ENCODE measurements around the gene PMCH. TPM values are rescaled to one million over a fixed set of nuclear protein-coding genes. Genes with fewer than 3 reads are reported as not detected.
"Not testable (repeated sequence)": the region's sequence is repeated elsewhere in the genome, so short reads cannot be mapped to it uniquely, and the experiment has no call there.

Gene PMCH, protein sequence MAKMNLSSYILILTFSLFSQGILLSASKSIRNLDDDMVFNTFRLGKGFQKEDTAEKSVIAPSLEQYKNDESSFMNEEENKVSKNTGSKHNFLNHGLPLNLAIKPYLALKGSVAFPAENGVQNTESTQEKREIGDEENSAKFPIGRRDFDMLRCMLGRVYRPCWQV
- not detected in 2 replicates for total RNA-seq (2014; rRNA removed; shearing (Covaris generic))

- in situ Hi-C loops (cut with HindIII; ENCODE audit: low sequenced_read_pairs): no loop called here
These were observed at the start of gene PMCH for GRCh38 chr12:102197789-102198188. Gene PMCH (minus strand): TSS chr12:102197833. CDS start chr12:102197770, 63 bp downstream.

DNA sequence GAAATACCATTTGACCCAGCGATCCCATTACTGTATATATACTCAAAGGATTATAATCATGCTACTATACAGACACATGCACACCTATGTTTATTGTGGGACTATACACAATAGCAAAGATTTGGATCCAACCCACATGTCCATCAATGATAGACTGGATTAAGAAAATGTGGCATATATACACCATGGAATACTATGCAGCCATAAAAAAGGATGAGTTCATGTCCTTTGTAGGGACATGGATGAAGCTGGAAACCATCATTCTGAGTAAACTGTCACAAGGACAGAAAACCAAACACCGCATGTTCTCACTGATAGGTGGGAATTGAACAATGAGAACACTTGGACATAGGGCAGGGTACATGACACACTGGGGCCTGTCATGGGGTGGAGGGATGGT lies 43.2 kb upstream of the PMCH start:
- in situ Hi-C loops (cut with HindIII; ENCODE audit: low sequenced_read_pairs); DNase-seq (ENCODE audit: low spot score): not testable (repeated sequence)

More at GRCh38 chr12:102197789-102198188, at the start of gene PMCH:
- DNase-seq (ENCODE audit: low spot score): no peak

- DNase-seq (ENCODE audit: low spot score): no peak
- in situ Hi-C loops (cut with HindIII; ENCODE audit: low sequenced_read_pairs): no loop called here
These were observed 37.0 kb upstream of the PMCH start for GRCh38 chr12:102234599-102234998.

DNA sequence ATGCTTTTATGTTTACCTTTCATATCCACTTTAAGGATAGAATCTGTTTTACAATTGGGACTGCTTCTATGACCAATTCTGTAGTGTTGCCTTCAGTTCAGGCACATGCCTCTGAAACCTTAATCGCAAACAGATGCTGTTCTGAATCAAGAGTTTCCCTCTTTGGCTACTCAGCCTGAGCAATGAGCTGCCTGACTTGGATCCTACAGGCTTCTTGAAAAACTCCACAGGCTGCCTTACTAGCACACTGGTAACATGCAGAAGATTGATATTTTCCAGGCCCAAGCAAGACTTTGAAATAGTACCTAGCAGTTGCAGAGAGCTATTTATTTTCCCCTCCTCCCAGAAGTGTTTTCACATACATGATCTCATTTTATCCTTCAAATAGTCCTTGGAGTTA lies 34.8 kb upstream of the PMCH start:
- in situ Hi-C loops (cut with HindIII; ENCODE audit: low sequenced_read_pairs): no loop called here
- no peak for DNase-seq (ENCODE audit: low spot score)

DNA sequence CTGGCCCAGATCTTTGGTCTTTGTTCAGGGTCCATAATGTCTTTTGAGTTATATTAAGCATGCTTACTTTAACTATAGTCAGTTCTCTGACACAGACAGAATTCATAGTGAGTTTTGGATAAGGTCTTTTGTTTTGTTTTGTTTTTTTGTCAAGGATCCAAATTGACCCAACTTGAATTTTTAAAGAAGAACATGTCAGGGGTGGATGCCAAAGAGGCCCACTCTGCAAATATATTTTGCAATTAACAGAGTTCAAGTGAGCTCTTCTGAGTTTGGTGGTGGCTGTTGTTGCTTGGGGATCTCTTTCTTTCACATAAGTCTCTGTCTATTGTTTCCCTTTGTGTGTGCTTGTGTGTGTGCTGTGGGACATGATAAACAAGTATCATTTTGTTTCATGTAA lies 34.4 kb upstream of the PMCH start:
- DNase-seq (ENCODE audit: low spot score): no peak
- in situ Hi-C loops (cut with HindIII; ENCODE audit: low sequenced_read_pairs): no loop called here

DNA sequence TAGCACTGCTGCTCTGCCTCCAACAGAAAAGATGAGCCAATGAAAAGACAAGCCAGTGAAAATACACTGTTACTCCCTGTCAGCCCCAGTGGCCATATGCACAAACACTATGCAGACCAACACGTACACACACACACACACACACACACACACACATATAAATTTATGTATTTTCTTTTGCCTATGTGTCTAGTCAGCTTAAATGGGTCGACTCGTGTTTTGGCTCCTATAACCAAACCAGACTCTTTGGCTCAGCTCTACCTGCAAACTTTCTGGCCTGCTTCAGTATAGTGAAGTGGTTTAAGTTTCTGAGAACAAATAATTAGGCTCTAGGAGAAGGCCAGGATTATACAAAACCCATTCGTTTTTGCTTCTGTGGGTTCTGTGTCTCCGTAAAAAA lies 30.3 kb upstream of the PMCH start:
- in situ Hi-C loops (cut with HindIII; ENCODE audit: low sequenced_read_pairs): no loop called here
- no peak for DNase-seq (ENCODE audit: low spot score)

GRCh38 chr12:102220736-102221135 lies 23.1 kb upstream of the PMCH start:
- no peak for DNase-seq (ENCODE audit: low spot score)
- in situ Hi-C loops (cut with HindIII; ENCODE audit: low sequenced_read_pairs): no loop called here

DNA sequence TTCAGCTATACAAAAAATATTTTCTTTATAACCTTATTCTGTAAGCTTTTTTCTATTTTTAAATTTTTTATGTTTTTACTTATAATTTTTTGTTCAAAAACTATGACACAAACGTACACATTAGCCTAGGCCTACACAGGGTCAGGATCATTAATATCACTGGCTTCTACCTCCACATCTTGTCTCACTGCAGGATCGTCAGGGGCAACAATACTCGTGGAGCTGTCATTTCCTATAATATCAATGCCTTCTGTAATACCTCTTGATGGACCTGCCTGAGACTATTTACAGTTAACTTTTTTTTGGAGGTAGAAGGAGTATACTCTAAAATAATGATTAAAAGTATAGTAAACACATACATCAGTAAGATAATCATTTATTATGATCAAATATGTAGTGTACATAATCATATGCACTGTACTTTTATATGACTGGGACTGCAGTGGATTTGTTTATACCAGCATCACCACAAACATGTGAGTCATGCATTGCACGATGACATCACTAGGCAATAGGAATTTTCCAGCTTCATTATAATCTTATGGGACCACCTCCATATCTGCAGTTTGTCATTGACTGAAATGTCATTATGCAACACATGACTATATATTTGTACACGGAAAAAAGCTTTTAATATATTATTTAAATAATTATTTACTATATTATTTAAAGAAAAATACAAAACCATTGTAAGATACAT lies 18.5 kb upstream of the PMCH start:
- DNase-seq (ENCODE audit: low spot score): no peak
- in situ Hi-C loops (cut with HindIII; ENCODE audit: low sequenced_read_pairs): no loop called here

DNA sequence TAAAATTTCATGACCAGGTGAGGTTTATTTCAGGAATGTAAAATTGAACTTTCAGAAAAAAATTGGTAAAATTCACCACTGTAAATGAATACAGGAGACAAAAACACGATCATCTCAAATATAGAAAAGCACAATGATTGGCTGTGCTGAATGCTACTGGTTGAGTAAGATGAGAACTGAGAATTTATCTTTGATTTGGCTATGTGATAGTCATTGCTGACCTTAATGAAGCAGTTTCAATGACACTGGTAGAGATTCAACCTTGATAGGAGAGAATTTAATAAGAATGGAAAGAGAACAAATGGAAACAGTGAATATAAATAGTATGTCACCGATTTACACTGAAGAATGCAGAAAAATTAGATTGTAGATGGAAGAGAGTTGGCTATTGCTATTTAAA lies 6.4 kb upstream of the PMCH start:
- in situ Hi-C loops (cut with HindIII; ENCODE audit: low sequenced_read_pairs): no loop called here
- DNase-seq (ENCODE audit: low spot score): no peak

DNA sequence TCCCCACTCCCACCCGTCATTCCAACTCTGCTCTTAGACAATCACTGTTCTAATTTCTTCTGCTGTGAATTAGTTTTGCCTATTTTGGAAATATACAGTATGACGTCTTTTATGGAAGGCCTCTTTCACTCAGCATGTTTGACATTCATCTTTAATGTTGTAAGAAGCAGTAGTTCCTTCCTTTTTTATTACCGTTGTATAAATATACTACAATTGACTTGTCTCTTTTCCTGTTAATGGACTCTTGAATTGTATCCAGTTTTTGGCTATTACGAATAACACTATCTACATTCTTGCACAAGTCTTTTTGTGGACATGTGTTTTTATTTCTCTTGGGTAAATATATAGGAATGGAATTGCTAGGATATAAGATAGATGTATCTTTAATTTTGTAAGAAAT lies 4.9 kb upstream of the PMCH start:
- DNase-seq (ENCODE audit: low spot score): no peak
- in situ Hi-C loops (cut with HindIII; ENCODE audit: low sequenced_read_pairs): no loop called here

GRCh38 chr12:102201436-102202061 lies 3.9 kb upstream of the PMCH start:
- in situ Hi-C loops (cut with HindIII; ENCODE audit: low sequenced_read_pairs): no loop called here
- no peak for DNase-seq (ENCODE audit: low spot score)

GRCh38 chr12:102195826-102196225 lies 1.8 kb downstream of the PMCH start:
- no peak for DNase-seq (ENCODE audit: low spot score)
- in situ Hi-C loops (cut with HindIII; ENCODE audit: low sequenced_read_pairs): no loop called here

GRCh38 chr12:102182635-102183034 lies 15.0 kb downstream of the PMCH start:
- no peak for DNase-seq (ENCODE audit: low spot score)
- in situ Hi-C loops (cut with HindIII; ENCODE audit: low sequenced_read_pairs): no loop called here

GRCh38 chr12:102174761-102175160 lies 22.9 kb downstream of the PMCH start:
- no peak for DNase-seq (ENCODE audit: low spot score)
- in situ Hi-C loops (cut with HindIII; ENCODE audit: low sequenced_read_pairs): no loop called here

DNA sequence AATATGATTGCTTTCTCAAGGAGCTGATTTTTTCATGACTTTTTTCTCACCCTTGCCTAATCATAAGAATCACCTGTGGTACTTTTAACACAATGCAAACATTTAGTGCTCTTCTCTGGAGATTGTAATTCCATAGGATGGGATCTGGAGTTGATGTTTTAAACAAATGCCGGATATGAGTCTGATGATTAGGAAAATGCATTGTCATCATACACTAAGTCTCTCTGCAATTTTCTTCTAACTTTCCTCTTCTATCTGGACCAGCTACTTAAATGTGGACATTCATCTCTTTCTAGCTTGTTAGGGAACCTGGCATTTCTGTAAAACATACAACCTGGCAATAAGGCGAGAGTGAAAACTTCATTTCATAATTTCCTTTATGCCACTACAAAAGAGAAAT lies 23.5 kb downstream of the PMCH start:
- in situ Hi-C loops (cut with HindIII; ENCODE audit: low sequenced_read_pairs): no loop called here
- DNase-seq (ENCODE audit: low spot score): no peak

- in situ Hi-C loops (cut with HindIII; ENCODE audit: low sequenced_read_pairs): no loop called here
- DNase-seq (ENCODE audit: low spot score): no peak
These were observed 25.2 kb downstream of the PMCH start for GRCh38 chr12:102172436-102172835.

DNA sequence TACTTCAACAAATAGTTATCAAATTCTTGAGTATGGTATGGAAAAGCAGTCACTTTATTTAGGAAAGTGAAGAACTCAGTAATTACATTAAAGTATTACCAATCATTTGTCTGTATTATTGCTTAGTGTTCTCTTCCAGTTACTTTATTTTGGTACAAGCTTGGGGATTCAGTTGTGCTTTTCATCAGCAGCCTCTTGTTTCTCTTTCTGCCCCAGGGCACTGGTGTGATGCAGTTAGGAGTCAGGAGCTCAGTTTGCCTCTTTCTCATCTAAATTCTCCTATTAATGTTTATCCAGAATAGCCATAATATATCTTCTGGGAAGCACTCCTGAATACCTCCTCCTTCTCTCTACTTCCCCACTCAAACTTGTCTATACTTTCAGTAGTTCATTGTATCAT lies 25.7 kb downstream of the PMCH start:
- in situ Hi-C loops (cut with HindIII; ENCODE audit: low sequenced_read_pairs): no loop called here
- DNase-seq (ENCODE audit: low spot score): no peak

GRCh38 chr12:102169922-102170621 lies 27.6 kb downstream of the PMCH start:
- in situ Hi-C loops (cut with HindIII; ENCODE audit: low sequenced_read_pairs): no loop called here
- DNase-seq (ENCODE audit: low spot score): peak; percentile 12

GRCh38 chr12:102167821-102168604 lies 29.6 kb downstream of the PMCH start:
- no peak for DNase-seq (ENCODE audit: low spot score)
- in situ Hi-C loops (cut with HindIII; ENCODE audit: low sequenced_read_pairs): no loop called here
